Measurements from ENCODE around the gene MTG1. TPM values are rescaled to one million over a fixed set of nuclear protein-coding genes. Genes with fewer than 3 reads are reported as not detected.

The MTG1 gene
- polyA plus RNA-seq, 1 donor (not counting 4 experiments of a cell fraction or from before 2014, with no cell fraction given): 31.6 TPM

DNA sequence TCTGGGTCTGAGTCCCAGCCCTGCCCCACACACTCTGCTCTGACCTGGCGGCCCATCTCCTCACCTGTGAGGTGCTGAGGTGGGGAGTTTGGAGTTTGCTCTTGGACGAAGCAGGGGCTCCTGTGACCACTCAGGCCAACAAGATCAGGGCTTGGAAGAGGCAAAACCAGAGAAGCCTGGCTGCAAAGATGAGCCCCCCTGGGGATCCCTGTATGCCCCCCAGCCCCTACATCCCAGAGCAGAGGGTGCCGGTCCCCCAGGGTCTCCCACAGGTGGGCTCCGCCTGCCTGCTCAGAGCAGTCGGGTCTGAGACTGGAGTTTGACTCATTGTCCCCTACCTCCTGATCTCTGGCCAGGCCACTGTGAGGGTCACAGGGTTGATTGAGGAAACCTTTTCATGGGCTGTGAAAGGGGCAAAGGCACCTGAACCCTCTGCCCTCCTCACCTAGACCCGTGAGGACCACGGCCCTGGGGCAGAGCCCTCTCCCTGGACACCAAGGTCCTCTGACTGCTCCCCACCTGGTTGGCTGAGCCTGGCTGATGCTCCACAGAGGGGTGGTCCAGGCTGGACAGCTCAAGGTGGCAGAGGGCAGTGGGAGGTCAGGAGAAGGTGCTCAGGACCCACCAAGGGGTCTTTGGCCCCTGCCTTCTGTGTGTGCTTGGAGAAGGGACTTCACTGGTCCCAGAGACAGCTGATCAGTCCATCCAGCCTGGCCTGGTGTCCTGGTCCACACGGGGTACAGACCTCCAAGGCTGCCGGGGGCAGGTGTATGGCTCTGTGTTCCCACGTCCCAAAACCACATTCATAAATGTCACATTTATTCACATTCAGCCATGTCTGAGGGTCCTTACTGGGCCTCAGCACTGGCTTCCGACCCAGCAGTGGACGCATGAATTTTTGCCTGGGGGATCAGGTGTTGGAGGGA, 50.6 kb downstream of the MTG1 start:
- peaks cover 10% of the 10 kb centered on the region for H3K9me3 ChIP-seq (ENCODE audit: control insufficient read depth, low read depth, low read length)
- no peaks in the 10 kb centered on the region for H3K9me1 ChIP-seq (ENCODE audit: control insufficient read depth, extremely low read depth, insufficient read depth, low read length)
- no peak overlapping the region for H2AFZ ChIP-seq (ENCODE audit: control insufficient read depth, low read length)
- TF ChIP-seq EZH2 (IDR thresholded peaks at IDR 0.05; ENCODE audit: low read length): no peak
- TF ChIP-seq, protein P1, sequence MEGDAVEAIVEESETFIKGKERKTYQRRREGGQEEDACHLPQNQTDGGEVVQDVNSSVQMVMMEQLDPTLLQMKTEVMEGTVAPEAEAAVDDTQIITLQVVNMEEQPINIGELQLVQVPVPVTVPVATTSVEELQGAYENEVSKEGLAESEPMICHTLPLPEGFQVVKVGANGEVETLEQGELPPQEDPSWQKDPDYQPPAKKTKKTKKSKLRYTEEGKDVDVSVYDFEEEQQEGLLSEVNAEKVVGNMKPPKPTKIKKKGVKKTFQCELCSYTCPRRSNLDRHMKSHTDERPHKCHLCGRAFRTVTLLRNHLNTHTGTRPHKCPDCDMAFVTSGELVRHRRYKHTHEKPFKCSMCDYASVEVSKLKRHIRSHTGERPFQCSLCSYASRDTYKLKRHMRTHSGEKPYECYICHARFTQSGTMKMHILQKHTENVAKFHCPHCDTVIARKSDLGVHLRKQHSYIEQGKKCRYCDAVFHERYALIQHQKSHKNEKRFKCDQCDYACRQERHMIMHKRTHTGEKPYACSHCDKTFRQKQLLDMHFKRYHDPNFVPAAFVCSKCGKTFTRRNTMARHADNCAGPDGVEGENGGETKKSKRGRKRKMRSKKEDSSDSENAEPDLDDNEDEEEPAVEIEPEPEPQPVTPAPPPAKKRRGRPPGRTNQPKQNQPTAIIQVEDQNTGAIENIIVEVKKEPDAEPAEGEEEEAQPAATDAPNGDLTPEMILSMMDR (optimal IDR thresholded peaks at IDR 0.05 in 1 of 3, IDR thresholded peaks at IDR 0.05 in 1 of 3, conservative IDR thresholded peaks at IDR 0.05 in 1 of 3; ENCODE audit: extremely low read depth in 1 of 3, insufficient read depth in 2 of 3, low read length in 3 of 3): no peak
- dilution Hi-C loops (cut with MboI; ENCODE audit: extremely low pct_ligation_motif_present, low sequenced_read_pairs): no loop called here
- FAIRE-seq: no peak
- DNase-seq (ENCODE audit: low read depth, low spot score): no peak
- H3K27ac ChIP-seq (ENCODE audit: control insufficient read depth, insufficient read depth, low read length): no peak overlapping the region
- H4K20me1 ChIP-seq (ENCODE audit: control insufficient read depth, extremely low read depth, insufficient read depth, low read length): no peaks in the 10 kb centered on the region
- H3K27me3 ChIP-seq (ENCODE audit: control insufficient read depth, extremely low read depth, insufficient read depth, low read length): no peaks in the 10 kb centered on the region
- H3K9ac ChIP-seq (ENCODE audit: control insufficient read depth, extremely low read depth, insufficient read depth, low read length): no peak overlapping the region
- H3K36me3 ChIP-seq (ENCODE audit: control insufficient read depth in 2 of 2, extremely low read depth in 1 of 2, insufficient read depth in 2 of 2, low read length in 2 of 2): no peaks in the 10 kb centered on the region
- H3K4me3 ChIP-seq (ENCODE audit: control insufficient read depth in 2 of 3, extremely low read depth in 1 of 3, insufficient read depth in 2 of 3, low read depth in 1 of 3, low read length in 3 of 3): no peak overlapping the region
- no peak overlapping the region for H3K4me2 ChIP-seq (ENCODE audit: control insufficient read depth, extremely low read depth, insufficient read depth, low read depth, low read length)
- no peaks in the 10 kb centered on the region for H3K79me2 ChIP-seq (ENCODE audit: control insufficient read depth, insufficient read depth, low read length)
- H3K4me1 ChIP-seq (ENCODE audit: control insufficient read depth, extremely low read depth, insufficient read depth, low read length): no peaks in the 10 kb centered on the region

DNA sequence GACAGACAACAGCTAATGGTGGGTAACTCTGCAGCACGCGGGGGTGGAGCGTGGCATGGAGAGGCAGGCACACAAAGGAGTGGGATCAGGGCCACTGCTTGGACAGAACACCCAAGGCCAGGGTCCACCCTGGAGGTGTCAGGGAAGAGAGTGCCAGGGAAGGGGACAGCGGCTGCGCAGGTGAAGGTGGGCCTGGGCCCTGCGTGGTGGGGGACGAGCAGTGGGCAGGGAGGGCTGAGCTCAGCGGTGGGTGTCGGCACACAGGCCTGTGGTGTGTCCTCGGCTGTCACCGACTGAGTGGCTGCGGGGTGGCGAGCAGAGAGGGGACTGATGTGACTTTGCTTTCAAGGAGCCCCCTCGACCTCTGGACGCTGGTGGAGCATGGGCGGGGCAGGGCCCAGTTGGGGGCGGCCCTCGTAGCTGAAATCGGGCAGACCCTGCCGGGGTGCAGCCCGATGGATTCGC, 51.3 kb downstream of the MTG1 start:
- peaks cover 10% of the 10 kb centered on the region for H3K9me3 ChIP-seq (ENCODE audit: control insufficient read depth, low read depth, low read length)
- FAIRE-seq: no peak
- H3K79me2 ChIP-seq (ENCODE audit: control insufficient read depth, insufficient read depth, low read length): no peaks in the 10 kb centered on the region
- H3K4me1 ChIP-seq (ENCODE audit: control insufficient read depth, extremely low read depth, insufficient read depth, low read length): no peaks in the 10 kb centered on the region
- no peak for DNase-seq (ENCODE audit: low read depth, low spot score)
- H3K4me3 ChIP-seq (ENCODE audit: control insufficient read depth in 2 of 3, extremely low read depth in 1 of 3, insufficient read depth in 2 of 3, low read depth in 1 of 3, low read length in 3 of 3): no peak overlapping the region
- H3K9me1 ChIP-seq (ENCODE audit: control insufficient read depth, extremely low read depth, insufficient read depth, low read length): no peaks in the 10 kb centered on the region
- H3K27me3 ChIP-seq (ENCODE audit: control insufficient read depth, extremely low read depth, insufficient read depth, low read length): no peaks in the 10 kb centered on the region
- H3K36me3 ChIP-seq (ENCODE audit: control insufficient read depth in 2 of 2, extremely low read depth in 1 of 2, insufficient read depth in 2 of 2, low read length in 2 of 2): no peaks in the 10 kb centered on the region
- H3K27ac ChIP-seq (ENCODE audit: control insufficient read depth, insufficient read depth, low read length): no peak overlapping the region
- no peak overlapping the region for H3K4me2 ChIP-seq (ENCODE audit: control insufficient read depth, extremely low read depth, insufficient read depth, low read depth, low read length)
- TF ChIP-seq, protein P1 (optimal IDR thresholded peaks at IDR 0.05 in 1 of 3, IDR thresholded peaks at IDR 0.05 in 1 of 3, conservative IDR thresholded peaks at IDR 0.05 in 1 of 3; ENCODE audit: extremely low read depth in 1 of 3, insufficient read depth in 2 of 3, low read length in 3 of 3): no peak
- no peak for TF ChIP-seq EZH2 (IDR thresholded peaks at IDR 0.05; ENCODE audit: low read length)
- dilution Hi-C loops (cut with MboI; ENCODE audit: extremely low pct_ligation_motif_present, low sequenced_read_pairs): no loop called here
- no peak overlapping the region for H2AFZ ChIP-seq (ENCODE audit: control insufficient read depth, low read length)
- H3K9ac ChIP-seq (ENCODE audit: control insufficient read depth, extremely low read depth, insufficient read depth, low read length): no peak overlapping the region
- no peaks in the 10 kb centered on the region for H4K20me1 ChIP-seq (ENCODE audit: control insufficient read depth, extremely low read depth, insufficient read depth, low read length)

Data from keratinocyte (primary cell).